HEK293 (cell line): ENCODE results near the gene PRKAG2.

ENCODE experiments used
- GLIS1 ChIP-seq: fragments of 450-650 bp; formaldehyde crosslinking; IDR thresholded peaks from 2 replicates; pipeline ENCODE4 v1.5.1; 2016; ENCODE audit warnings: missing biosample characterization, missing genetic modification characterization
- HOXD13 ChIP-seq: sonication (generic); formaldehyde crosslinking; IDR thresholded peaks from 2 replicates; pipeline ENCODE4 v1.8.0; 2022; ENCODE audit warnings: missing genetic modification reagents, borderline replicate concordance
- IKZF3 ChIP-seq: fragments of 450-650 bp; IDR thresholded peaks from 2 replicates; pipeline ENCODE4 v1.5.0; 2018; ENCODE audit warnings: missing biosample characterization, mild to moderate bottlenecking, missing genetic modification characterization, moderate library complexity
- KLF10 ChIP-seq: fragments of 450-650 bp; IDR thresholded peaks from 2 replicates; pipeline ENCODE4 v1.5.1; 2018; ENCODE audit warnings: missing biosample characterization, mild to moderate bottlenecking, missing genetic modification characterization
- KLF16 ChIP-seq: fragments of 450-650 bp; formaldehyde crosslinking; IDR thresholded peaks from 2 replicates; pipeline ENCODE4 v1.5.1; 2017; ENCODE audit warnings: missing biosample characterization, missing genetic modification characterization
- KLF8 ChIP-seq: fragments of 450-650 bp; formaldehyde crosslinking; IDR thresholded peaks from 2 replicates; pipeline ENCODE4 v1.5.1; 2016; ENCODE audit warnings: missing biosample characterization, missing genetic modification characterization
- KLF9 ChIP-seq: fragments of 450-650 bp; formaldehyde crosslinking; IDR thresholded peaks from 2 replicates; pipeline ENCODE4 v1.5.1; 2016; ENCODE audit warnings: missing biosample characterization, missing genetic modification characterization, low read depth
- SALL2 ChIP-seq: fragments of 450-650 bp; formaldehyde crosslinking; IDR thresholded peaks from 2 replicates; pipeline ENCODE4 v1.5.0; 2017; ENCODE audit warnings: missing biosample characterization, mild to moderate bottlenecking, missing genetic modification characterization, borderline replicate concordance
- SCRT1 ChIP-seq: fragments of 450-650 bp; formaldehyde crosslinking; IDR thresholded peaks from 2 replicates; pipeline ENCODE4 v1.5.1; 2016; ENCODE audit warnings: missing biosample characterization, missing genetic modification characterization, borderline replicate concordance
- YY2 ChIP-seq: fragments of 450-650 bp; formaldehyde crosslinking; IDR thresholded peaks from 2 replicates; pipeline ENCODE4 v1.5.1; 2016; ENCODE audit warnings: missing biosample characterization, missing genetic modification characterization
- ZBTB1 ChIP-seq: fragments of 450-650 bp; formaldehyde crosslinking; IDR thresholded peaks from 2 replicates; pipeline ENCODE4 v1.5.1; 2016; ENCODE audit warnings: missing biosample characterization, missing genetic modification characterization
- ZBTB48 ChIP-seq: fragments of 450-650 bp; formaldehyde crosslinking; IDR thresholded peaks from 2 replicates; pipeline ENCODE4 v1.5.1; 2016; ENCODE audit warnings: missing biosample characterization, missing genetic modification characterization
- ZNF155 ChIP-seq: fragments of 450-650 bp; formaldehyde crosslinking; IDR thresholded peaks from 2 replicates; pipeline ENCODE4 v1.5.1; 2016; ENCODE audit warnings: missing biosample characterization, missing genetic modification characterization
- ZNF169 ChIP-seq: fragments of 450-650 bp; formaldehyde crosslinking; IDR thresholded peaks from 2 replicates; pipeline ENCODE4 v1.5.1; 2016; ENCODE audit warnings: missing biosample characterization, missing genetic modification characterization
- ZNF239 ChIP-seq: fragments of 450-650 bp; formaldehyde crosslinking; IDR thresholded peaks from 2 replicates; pipeline ENCODE4 v1.5.1; 2016; ENCODE audit warnings: missing biosample characterization, missing genetic modification characterization
- ZNF341 ChIP-seq: fragments of 450-650 bp; formaldehyde crosslinking; IDR thresholded peaks from 2 replicates; pipeline ENCODE4; 2016; ENCODE audit warnings: low read depth, missing biosample characterization, missing genetic modification characterization
- ZNF48 ChIP-seq: fragments of 450-650 bp; formaldehyde crosslinking; IDR thresholded peaks from 2 replicates; pipeline ENCODE4 v1.5.1; 2016; ENCODE audit warnings: missing biosample characterization, missing genetic modification characterization
- ZNF585B ChIP-seq: fragments of 450-650 bp; formaldehyde crosslinking; IDR thresholded peaks from 2 replicates; pipeline ENCODE4 v1.5.1; 2016; ENCODE audit warnings: missing biosample characterization, missing genetic modification characterization
- ZNF596 ChIP-seq: fragments of 450-650 bp; IDR thresholded peaks from 2 replicates; pipeline ENCODE4 v1.5.0; 2018; ENCODE audit warnings: missing biosample characterization, mild to moderate bottlenecking, missing genetic modification characterization, moderate library complexity
- ZNF623 ChIP-seq: fragments of 450-650 bp; formaldehyde crosslinking; IDR thresholded peaks from 2 replicates; pipeline ENCODE4 v1.5.1; 2016; ENCODE audit warnings: missing biosample characterization, missing genetic modification characterization
- ZNF664 ChIP-seq: fragments of 450-650 bp; formaldehyde crosslinking; IDR thresholded peaks from 2 replicates; pipeline ENCODE4 v1.5.1; 2016; ENCODE audit warnings: missing biosample characterization, missing genetic modification characterization
- ZNF670 ChIP-seq: fragments of 450-650 bp; formaldehyde crosslinking; IDR thresholded peaks from 2 replicates; pipeline ENCODE4 v1.5.1; 2016; ENCODE audit warnings: missing biosample characterization, missing genetic modification characterization, low read depth
- ZNF701 ChIP-seq: fragments of 450-650 bp; formaldehyde crosslinking; IDR thresholded peaks from 2 replicates; pipeline ENCODE4 v1.5.1; 2016; ENCODE audit warnings: missing biosample characterization, missing genetic modification characterization
- ZNF76 ChIP-seq: fragments of 450-650 bp; formaldehyde crosslinking; IDR thresholded peaks from 2 replicates; pipeline ENCODE4; 2016; ENCODE audit warnings: low read depth, missing biosample characterization, missing genetic modification characterization, borderline replicate concordance
- ZNF768 ChIP-seq: fragments of 450-650 bp; formaldehyde crosslinking; IDR thresholded peaks from 2 replicates; pipeline ENCODE4 v1.5.1; 2018; ENCODE audit warnings: missing biosample characterization, mild to moderate bottlenecking, missing genetic modification characterization
- ZNF785 ChIP-seq: fragments of 450-650 bp; formaldehyde crosslinking; IDR thresholded peaks from 2 replicates; pipeline ENCODE4 v1.5.1; 2016; ENCODE audit warnings: missing biosample characterization, missing genetic modification characterization
- ZNF837 ChIP-seq: fragments of 450-650 bp; formaldehyde crosslinking; IDR thresholded peaks from 2 replicates; pipeline ENCODE4 v1.5.1; 2016; ENCODE audit warnings: missing biosample characterization, missing genetic modification characterization
- ZNF843 ChIP-seq: fragments of 450-650 bp; formaldehyde crosslinking; IDR thresholded peaks from 2 replicates; pipeline ENCODE4 v1.5.1; 2016; ENCODE audit warnings: missing biosample characterization, missing genetic modification characterization
- TF ChIP-seq, protein P1 (sequence below): fragments of 450-650 bp; formaldehyde crosslinking; IDR thresholded peaks from 2 replicates; pipeline ENCODE4 v1.5.1; 2016; ENCODE audit warnings: missing biosample characterization, missing genetic modification characterization, borderline replicate concordance
- TF ChIP-seq, protein P2 (sequence below): fragments of 450-650 bp; formaldehyde crosslinking; IDR thresholded peaks from 2 replicates; pipeline ENCODE4 v1.5.1; 2016; ENCODE audit warnings: missing biosample characterization, missing genetic modification characterization
- TF ChIP-seq, protein P3 (sequence below): fragments of 450-650 bp; formaldehyde crosslinking; IDR thresholded peaks from 2 replicates; pipeline ENCODE4 v1.5.1; 2017; ENCODE audit warnings: missing biosample characterization, mild to moderate bottlenecking, missing genetic modification characterization, moderate library complexity
- TF ChIP-seq, protein P4 (sequence below): fragments of 450-650 bp; formaldehyde crosslinking; IDR thresholded peaks from 2 replicates; pipeline ENCODE4 v1.5.1; 2016; ENCODE audit warnings: missing biosample characterization, missing genetic modification characterization, low read depth

PRKAG2 gene

DNA sequence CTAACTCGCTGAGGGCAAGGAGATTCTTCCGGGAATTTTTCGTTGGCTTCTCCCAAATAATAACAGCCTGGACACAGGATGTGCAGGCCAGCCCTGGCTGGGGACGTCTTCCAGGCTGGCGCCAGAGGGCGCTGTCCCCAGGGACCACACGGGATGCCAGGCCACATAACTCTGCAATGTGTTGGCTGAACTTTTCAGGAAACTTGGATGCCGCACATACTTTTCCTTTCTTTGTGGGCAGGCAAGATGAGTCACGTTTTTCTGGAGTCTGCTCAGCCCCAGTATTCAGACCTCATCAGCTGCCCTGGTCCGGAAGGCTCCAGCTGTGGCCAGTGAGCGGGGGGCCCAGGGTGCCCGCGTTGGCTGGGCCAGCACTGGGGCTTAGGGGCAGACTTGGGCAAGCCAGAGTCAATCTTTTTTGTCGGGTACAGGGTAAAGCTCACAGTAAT, 122.7 kb downstream of the PRKAG2 start (continued):
- TF ChIP-seq, protein P1, sequence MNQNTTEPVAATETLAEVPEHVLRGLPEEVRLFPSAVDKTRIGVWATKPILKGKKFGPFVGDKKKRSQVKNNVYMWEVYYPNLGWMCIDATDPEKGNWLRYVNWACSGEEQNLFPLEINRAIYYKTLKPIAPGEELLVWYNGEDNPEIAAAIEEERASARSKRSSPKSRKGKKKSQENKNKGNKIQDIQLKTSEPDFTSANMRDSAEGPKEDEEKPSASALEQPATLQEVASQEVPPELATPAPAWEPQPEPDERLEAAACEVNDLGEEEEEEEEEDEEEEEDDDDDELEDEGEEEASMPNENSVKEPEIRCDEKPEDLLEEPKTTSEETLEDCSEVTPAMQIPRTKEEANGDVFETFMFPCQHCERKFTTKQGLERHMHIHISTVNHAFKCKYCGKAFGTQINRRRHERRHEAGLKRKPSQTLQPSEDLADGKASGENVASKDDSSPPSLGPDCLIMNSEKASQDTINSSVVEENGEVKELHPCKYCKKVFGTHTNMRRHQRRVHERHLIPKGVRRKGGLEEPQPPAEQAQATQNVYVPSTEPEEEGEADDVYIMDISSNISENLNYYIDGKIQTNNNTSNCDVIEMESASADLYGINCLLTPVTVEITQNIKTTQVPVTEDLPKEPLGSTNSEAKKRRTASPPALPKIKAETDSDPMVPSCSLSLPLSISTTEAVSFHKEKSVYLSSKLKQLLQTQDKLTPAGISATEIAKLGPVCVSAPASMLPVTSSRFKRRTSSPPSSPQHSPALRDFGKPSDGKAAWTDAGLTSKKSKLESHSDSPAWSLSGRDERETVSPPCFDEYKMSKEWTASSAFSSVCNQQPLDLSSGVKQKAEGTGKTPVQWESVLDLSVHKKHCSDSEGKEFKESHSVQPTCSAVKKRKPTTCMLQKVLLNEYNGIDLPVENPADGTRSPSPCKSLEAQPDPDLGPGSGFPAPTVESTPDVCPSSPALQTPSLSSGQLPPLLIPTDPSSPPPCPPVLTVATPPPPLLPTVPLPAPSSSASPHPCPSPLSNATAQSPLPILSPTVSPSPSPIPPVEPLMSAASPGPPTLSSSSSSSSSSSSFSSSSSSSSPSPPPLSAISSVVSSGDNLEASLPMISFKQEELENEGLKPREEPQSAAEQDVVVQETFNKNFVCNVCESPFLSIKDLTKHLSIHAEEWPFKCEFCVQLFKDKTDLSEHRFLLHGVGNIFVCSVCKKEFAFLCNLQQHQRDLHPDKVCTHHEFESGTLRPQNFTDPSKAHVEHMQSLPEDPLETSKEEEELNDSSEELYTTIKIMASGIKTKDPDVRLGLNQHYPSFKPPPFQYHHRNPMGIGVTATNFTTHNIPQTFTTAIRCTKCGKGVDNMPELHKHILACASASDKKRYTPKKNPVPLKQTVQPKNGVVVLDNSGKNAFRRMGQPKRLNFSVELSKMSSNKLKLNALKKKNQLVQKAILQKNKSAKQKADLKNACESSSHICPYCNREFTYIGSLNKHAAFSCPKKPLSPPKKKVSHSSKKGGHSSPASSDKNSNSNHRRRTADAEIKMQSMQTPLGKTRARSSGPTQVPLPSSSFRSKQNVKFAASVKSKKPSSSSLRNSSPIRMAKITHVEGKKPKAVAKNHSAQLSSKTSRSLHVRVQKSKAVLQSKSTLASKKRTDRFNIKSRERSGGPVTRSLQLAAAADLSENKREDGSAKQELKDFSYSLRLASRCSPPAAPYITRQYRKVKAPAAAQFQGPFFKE (tag by site-specific recombination): no peak
- no peak for TF ChIP-seq ZNF623 (tag by site-specific recombination)
- TF ChIP-seq, protein P2, sequence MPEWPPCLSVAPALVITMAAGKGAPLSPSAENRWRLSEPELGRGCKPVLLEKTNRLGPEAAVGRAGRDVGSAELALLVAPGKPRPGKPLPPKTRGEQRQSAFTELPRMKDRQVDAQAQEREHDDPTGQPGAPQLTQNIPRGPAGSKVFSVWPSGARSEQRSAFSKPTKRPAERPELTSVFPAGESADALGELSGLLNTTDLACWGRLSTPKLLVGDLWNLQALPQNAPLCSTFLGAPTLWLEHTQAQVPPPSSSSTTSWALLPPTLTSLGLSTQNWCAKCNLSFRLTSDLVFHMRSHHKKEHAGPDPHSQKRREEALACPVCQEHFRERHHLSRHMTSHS (tag by site-specific recombination): no peak
- no peak for TF ChIP-seq ZNF837 (tag by site-specific recombination)
- TF ChIP-seq SCRT1: no peak
- TF ChIP-seq, protein P3, sequence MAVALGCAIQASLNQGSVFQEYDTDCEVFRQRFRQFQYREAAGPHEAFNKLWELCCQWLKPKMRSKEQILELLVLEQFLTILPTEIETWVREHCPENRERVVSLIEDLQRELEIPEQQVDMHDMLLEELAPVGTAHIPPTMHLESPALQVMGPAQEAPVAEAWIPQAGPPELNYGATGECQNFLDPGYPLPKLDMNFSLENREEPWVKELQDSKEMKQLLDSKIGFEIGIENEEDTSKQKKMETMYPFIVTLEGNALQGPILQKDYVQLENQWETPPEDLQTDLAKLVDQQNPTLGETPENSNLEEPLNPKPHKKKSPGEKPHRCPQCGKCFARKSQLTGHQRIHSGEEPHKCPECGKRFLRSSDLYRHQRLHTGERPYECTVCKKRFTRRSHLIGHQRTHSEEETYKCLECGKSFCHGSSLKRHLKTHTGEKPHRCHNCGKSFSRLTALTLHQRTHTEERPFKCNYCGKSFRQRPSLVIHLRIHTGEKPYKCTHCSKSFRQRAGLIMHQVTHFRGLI: peak; percentile 41; the same call in 1 of the 2 replicates
- TF ChIP-seq IKZF3 (tag by site-specific recombination): peak; percentile 89
- peak; percentile 51 for TF ChIP-seq KLF8 (tag by site-specific recombination)
- no peak for TF ChIP-seq ZNF48 (tag by site-specific recombination)
- TF ChIP-seq ZNF341 (tag by site-specific recombination): no peak
- TF ChIP-seq ZNF843 (tag by site-specific recombination): no peak
- peak; percentile 78 for TF ChIP-seq GLIS1 (tag by site-specific recombination)
- TF ChIP-seq ZBTB48 (tag by site-specific recombination): peak; percentile 74; the same call in 1 of the 2 replicates
- no peak for TF ChIP-seq ZNF768
- TF ChIP-seq ZBTB1: no peak
- no peak for TF ChIP-seq ZNF701 (tag by site-specific recombination)
- TF ChIP-seq KLF9 (tag by site-specific recombination): no peak
- TF ChIP-seq, protein P4, sequence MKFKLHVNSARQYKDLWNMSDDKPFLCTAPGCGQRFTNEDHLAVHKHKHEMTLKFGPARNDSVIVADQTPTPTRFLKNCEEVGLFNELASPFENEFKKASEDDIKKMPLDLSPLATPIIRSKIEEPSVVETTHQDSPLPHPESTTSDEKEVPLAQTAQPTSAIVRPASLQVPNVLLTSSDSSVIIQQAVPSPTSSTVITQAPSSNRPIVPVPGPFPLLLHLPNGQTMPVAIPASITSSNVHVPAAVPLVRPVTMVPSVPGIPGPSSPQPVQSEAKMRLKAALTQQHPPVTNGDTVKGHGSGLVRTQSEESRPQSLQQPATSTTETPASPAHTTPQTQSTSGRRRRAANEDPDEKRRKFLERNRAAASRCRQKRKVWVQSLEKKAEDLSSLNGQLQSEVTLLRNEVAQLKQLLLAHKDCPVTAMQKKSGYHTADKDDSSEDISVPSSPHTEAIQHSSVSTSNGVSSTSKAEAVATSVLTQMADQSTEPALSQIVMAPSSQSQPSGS (tag by site-specific recombination): no peak
- no peak for TF ChIP-seq KLF16 (tag by site-specific recombination)
- no peak for TF ChIP-seq ZNF76 (tag by site-specific recombination)
- TF ChIP-seq ZNF239 (tag by site-specific recombination): no peak
- no peak for TF ChIP-seq ZNF585B (tag by site-specific recombination)
- TF ChIP-seq SALL2 (tag by site-specific recombination): no peak
- TF ChIP-seq YY2 (tag by site-specific recombination): no peak
- no peak for TF ChIP-seq ZNF596 (tag by site-specific recombination)
- no peak for TF ChIP-seq ZNF785
- TF ChIP-seq ZNF670 (tag by site-specific recombination): no peak
- no peak for TF ChIP-seq ZNF169 (tag by site-specific recombination)
- peak; percentile 74; the same call in 1 of the 2 replicates for TF ChIP-seq KLF10 (tag by site-specific recombination)
- TF ChIP-seq ZNF155 (tag by site-specific recombination): no peak
- no peak for TF ChIP-seq HOXD13
- no peak for TF ChIP-seq ZNF664 (tag by site-specific recombination)
